ENCODE measurements around the gene GALR1.

Gene GALR1

DNA sequence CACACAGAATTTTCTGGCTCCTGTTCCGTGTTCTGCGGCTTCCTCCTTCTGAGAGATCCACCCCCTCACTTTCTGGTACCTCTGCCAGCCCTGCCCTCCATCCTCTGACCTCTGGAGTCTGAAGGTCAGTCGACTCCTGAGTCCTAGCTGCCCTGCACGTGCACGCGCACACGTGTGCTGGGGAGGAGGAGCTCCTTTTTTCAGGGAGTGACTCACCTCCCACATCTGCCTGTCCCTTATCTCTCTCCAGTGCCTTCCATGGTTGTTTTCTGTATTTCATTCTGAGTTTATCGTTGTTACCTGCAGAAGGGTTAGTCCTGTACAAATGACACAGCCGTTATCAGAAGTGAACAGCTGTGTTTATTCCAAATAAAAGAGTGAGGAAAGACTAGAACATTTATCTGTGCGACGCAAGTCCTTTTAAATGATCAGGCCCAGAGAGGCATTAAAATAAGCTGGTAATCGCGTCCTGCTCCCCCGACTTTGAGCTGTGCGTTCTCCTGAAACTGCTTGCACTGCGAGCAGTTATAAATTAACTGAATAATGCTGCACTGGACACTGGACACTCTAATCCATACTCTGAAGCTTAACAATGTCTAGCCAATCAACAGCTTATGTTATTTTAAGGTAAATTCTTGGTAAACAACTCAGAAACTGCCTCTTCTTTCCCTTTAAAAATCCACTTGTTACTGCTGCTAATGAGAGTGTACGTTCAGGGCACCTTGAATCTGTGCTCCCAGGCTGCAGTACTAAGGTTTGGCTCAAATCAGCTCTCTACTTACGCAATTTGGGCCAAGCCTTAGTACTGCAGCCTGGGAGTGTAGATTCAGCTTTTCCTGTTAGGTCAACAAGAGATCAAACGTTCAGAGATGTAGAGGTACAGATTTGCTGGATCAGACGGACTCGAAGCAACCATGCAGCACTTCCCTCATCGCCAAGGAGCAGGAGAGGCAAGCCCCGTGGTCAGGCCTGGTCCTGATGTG is 72.5 kb downstream of the GALR1 start:
- no peak for DNase-seq (ENCODE audit: low read depth in 2 of 2)

DNA sequence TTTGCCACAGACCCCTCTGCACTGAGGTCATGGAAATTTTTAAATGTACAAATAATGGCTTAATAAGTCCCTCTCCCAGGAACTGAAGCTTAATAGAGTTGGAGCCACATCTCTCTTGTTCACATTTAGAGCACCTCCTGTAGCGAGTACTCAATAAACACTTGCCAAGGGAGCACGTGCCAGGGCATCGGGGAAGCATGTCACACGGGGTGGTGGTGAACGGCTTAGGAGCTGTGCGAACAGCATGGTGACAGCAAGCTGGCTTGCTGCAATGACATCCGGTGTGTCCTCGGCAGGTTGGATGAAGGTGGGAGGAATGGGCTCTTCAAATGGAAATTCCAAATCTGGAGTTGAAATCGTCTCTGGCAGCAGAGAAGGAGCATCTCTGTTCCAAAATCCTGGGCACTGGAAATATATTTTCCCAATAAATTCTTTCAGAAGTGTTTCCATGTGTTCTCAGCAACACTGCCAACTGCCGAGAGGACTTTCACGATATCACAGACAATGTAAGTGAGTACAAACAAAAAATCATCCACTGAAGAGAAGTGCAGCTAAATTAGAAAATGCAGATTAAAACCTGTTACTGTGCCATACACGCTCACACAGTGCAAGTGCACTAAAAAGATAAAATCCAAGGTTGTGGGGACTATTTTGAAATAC is 74.1 kb downstream of the GALR1 start:
- DNase-seq (ENCODE audit: low read depth in 2 of 2), result no peak
